IPS-NIHi7 (cell line): ENCODE measurements around the gene GDI1.
"Not testable (repeated sequence)": the region's sequence is repeated elsewhere in the genome, so short reads cannot be mapped to it uniquely, and the experiment has no call there.

Experiments used
- DNase-seq: peaks from one replicate; pipeline ENCODE4 v3.0.0; 2012; ENCODE audit warnings: mixed read lengths; ENCODE audit errors: extremely low spot score

GDI1 gene

DNA sequence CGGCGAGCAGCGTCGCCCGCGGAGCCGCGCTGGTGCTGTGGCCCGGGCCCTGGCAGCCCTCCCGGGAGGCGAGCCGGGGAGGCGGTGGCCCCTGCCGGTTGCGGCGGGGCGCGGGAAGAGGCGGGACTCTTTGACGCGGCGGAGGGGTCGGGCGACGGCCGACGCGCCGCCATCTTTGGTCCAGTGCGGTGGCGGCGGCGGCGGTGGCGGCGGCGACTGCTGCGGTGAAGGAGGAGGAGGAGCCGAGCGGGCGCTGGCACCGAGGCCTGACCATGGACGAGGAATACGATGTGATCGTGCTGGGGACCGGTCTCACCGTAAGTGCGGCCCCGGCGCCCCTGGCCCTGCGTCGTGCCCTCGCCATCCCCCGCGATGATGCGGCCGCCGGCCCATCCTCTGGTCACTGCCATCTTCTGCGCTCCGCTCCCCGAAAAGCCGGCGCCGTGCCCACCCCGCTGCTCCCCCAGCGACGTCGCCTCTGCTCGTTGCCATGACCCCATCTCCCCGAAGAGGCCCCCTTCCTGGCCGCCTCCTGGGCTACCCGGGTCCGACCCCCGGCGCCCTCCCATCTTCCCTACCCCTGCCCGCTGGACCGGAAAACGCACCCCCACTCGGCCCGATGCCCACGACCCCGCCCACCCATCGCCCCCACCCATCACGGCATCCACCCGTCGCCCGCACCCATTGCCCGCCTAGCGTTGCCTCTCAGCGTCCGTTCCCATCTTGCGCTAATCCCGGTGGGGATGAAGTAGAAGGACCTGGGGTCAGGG, at the start of gene GDI1:
GDI1 (plus strand) TSS at position 172 of the 770 bp plus-strand sequence; CDS start at position 273, 101 bp downstream.
- peak; percentile 45 for DNase-seq

DNA sequence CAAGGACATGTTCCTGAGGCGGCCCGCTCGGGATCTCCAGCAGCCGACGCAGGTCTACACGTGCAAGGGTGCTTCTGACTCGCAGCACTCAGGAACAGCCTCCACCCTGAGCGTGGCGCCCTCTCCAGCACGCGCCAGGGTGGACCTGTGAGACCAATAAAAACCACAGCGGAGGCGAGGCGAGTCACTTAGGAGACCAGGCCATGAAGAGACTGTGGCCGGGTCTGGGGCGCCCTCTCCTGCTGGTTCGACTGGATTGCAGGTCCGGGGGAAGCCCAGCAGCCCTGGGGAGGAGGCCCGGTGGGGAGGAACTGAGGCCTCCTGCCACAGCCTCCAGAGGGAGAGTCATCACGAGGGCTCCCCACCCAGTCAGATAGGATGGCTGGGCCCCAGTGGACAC, 48.9 kb upstream of the GDI1 start:
- not testable (repeated sequence) for DNase-seq

DNA sequence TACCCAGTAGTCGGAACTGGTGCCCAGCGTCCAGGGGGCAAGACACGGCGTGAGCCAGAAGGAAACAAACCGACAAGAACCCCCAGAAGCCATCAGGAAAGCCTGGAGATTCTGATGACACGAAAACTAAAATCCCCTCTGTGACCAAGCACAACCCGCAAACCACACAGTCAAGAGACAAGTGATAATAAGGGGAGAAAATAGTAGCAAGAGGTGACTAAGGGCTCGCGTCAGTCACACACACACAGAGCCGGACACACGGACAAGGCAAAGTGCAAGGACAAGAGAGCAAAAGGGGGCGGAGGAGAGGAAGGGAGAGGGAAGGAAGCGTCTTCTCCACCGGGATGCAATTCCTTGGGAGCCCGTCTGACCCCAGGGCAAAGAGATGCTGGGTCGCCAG, 48.3 kb upstream of the GDI1 start:
- not testable (repeated sequence) for DNase-seq

DNA sequence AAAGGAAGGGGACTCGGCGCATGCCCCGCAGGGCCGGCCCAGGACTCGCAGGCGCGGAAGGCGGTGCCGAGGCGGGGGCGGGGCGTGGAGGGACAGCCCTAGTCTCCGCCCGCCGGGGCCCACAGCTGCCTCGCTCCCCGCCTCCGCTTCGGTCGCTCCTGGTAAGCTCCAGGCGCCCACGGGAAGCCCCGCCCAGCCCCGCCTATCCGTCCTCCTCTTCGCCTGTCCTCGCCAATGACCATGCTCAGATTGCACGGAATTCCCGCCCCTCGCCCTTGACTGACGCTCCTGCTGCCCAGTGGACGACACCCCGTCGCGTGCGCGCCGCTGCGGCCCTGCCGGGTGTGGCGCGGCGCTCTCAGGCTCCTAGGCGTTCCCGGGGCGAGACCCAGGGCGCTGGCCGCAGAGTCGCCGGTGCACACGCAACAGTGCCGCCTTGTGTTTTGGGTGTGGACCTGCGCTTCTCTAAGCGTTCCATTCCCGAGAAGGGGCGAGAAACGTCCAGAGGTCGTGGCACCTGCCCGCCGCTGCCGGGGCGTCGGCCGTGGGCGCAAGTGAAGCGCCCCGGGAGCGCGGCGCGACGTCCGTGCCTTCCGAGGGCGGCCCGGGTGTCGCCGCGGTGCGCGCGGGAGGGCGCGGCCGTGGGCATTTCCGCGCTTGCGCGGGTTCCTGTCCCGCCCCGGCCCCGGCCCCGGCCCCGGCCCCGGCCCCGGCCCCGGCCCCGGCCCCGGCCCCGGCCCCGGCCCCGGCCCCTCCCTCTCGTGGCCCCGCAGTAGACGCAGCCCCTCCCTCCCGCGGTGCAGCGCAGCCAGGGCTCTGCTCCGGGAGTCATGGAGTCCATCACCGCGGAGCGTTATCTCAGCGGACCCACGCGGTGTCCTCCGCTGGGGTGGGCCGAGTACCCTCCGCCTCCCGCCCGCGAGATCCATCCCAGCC, 46.9 kb upstream of the GDI1 start:
- not testable (repeated sequence) for DNase-seq

DNA sequence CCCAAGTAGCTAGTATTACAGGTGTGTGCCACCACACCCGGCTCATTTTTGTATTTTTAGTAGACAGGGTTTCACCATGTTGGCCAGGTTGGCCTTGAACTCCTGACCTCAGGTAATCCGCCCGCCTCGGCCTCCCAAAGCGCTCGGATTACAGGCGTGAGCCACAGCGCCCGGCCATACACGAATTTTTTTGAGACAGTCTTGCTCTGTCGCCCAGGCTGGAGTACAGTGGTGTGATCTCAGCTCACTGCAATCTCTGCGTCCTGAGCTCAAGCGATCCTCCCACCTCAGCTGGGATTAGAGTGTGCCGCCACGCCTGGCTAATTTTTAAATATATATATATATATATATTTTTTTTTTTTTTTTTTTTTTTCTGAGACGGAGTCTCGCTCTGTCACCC, 40.6 kb upstream of the GDI1 start:
- not testable (repeated sequence) for DNase-seq

DNA sequence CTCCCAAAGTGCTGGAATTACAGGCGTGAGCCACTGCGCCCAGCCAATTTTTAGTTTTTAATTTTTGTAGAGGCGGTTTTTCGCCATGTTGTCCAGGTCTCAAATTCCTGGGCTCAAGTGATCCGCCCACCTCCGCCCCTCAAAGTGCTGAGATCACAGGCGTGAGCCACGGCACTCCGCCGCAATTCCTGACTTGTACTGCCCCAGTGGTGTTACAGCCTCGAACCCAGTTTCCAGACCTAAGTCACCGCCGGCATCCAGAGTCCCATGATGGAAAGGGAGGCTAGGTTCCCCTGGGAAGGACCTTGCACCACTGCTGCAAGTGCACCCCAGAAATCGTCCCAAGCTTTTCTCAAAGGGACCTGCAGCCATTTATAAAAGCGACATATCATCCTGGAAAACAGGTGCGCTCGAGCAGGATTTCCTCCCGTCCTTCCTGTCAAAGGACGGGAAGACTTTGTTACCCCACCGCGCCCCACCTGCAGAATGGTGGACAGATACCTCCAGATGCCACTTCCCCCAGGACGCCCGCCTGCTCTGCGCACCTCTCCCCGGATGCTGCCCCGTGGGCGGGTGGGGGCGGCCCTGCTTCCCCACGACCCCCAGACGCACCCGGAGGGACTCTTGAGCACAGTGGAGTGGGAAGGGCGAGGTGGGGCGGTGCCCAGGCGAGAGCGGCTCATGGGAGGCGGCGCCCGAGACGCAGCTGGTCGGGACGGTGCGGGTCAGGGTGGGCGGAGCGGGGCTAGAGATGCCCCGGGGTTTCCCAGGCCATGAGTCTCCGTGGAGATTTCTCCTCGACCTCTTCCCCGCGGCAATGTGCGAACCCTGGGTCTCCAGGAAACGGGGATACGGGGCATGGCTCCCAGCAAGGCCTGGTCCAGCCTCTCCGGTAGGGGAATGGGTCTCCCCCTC, 39.7 kb upstream of the GDI1 start:
- DNase-seq = peak; percentile 23

DNA sequence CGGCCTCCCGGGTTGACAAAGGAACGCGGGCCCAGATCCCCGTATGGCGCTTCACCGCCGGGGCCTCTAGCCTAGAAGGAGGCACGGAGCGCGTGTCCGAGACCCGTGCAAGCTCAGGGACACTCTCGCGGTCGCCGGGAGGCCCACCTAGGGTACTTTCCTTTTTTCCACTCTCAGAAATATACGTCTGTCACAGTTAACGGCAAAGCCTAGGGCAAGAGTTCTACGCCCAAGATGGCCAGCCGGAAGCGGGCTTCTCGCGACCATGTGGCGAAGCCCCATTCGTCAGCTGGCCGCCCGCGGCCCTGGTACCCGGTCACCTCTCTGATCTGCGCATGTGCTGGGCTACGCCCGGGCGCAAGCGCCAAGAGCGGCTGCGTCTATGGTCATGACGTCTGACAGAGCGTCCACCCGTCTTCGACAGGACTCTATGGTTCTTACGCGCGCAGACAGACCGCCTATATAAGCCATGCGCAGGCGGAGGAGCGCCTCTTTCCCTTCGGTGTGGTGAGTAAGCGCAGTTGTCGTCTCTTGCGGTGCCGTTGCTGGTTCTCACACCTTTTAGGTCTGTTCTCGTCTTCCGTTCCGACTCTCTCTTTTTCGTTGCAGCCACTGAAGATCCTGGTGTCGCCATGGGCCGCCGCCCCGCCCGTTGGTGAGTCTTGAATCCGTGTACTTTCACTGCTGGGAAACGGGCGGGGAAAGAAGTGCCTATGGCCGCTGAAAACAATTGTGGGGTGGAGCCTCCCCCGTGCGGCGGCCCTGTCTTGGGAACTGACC, 38.9 kb upstream of the GDI1 start, which contains the start of gene RPL10:
RPL10 (plus strand) TSS at position 490 of the 780 bp plus-strand sequence; CDS start at position 633, 143 bp downstream.
- peak; percentile 87 for DNase-seq

DNA sequence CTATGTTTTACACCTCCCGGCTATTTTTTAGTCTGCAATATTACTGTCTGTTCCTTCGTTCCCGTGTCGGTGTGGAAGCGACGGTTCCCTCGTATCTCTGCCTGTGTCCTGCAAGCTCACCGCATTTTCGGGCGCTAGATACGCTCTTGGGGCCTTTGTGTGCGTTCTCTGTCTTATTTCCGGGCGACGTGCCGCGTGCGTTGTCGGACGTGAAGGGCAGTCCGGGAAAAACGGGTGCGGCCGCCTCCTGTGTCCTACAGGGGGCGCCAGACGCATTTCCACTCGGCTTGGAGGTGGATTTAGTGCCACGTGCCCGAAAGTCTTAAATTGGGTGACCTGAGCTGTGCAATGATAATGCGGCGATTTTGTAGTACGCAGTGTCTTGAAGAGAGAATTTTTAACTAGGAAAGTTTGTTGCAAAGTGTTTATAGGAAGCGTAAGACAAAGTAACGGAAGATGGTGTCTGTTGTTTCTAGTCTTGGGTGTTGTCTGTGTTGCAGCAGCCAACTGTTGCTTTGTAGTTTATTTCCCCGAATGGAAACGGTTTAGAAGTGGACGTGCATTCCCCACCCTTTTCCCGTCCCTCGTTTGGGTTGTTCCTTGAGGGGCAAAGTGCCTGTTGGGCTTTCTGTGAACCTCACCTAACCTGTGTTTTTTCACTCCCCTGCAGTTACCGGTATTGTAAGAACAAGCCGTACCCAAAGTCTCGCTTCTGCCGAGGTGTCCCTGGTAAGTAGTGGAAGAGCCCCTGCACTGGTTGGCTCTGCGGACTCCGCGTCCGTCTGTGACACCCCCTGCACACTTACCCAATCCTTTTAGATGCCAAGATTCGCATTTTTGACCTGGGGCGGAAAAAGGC, 38.1 kb upstream of the GDI1 start:
- peak; percentile 17 for DNase-seq

DNA sequence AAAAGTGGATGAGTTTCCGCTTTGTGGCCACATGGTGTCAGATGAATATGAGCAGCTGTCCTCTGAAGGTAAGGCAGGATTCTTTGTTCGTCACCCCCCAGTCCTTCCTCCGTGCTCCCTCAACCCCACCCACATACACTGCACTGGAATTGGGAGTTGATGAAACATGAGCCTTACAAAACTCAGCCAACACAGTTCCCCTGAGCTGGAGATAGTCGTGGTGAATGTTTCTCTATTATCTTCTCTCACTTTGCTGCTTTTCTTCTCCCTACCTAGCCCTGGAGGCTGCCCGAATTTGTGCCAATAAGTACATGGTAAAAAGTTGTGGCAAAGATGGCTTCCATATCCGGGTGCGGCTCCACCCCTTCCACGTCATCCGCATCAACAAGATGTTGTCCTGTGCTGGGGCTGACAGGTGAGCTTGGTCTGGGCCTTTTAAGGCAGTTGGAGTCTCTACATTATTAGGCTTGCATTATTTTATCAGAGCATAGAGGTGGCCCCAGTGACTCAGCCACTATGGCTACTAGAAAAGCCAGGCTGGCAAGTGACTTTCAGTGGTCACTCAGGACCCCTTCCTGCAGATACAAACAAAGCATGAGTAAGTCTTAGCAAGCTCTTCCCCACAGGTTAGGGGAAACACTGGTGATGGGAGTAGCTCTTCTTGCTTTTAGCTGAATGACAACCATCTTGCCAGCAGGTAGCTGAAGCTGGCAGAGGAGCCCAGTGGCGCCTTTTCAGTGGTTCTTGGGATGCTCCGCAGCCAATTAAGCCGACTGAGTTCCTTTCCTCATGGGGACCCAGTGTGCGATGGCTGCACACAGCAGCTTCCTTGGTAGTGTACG, 37.2 kb upstream of the GDI1 start:
- no peak for DNase-seq

DNA sequence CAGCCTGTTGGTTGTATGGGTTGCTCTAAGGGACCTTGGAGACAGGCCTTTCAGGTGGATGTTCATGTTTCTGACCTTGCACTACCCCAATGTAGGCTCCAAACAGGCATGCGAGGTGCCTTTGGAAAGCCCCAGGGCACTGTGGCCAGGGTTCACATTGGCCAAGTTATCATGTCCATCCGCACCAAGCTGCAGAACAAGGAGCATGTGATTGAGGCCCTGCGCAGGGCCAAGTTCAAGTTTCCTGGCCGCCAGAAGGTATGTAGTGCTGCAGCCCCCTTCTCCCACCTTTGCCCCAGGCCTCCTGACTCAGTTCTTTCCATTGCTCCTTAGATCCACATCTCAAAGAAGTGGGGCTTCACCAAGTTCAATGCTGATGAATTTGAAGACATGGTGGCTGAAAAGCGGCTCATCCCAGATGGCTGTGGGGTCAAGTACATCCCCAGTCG, 36.6 kb upstream of the GDI1 start:
- not testable (repeated sequence) for DNase-seq

DNA sequence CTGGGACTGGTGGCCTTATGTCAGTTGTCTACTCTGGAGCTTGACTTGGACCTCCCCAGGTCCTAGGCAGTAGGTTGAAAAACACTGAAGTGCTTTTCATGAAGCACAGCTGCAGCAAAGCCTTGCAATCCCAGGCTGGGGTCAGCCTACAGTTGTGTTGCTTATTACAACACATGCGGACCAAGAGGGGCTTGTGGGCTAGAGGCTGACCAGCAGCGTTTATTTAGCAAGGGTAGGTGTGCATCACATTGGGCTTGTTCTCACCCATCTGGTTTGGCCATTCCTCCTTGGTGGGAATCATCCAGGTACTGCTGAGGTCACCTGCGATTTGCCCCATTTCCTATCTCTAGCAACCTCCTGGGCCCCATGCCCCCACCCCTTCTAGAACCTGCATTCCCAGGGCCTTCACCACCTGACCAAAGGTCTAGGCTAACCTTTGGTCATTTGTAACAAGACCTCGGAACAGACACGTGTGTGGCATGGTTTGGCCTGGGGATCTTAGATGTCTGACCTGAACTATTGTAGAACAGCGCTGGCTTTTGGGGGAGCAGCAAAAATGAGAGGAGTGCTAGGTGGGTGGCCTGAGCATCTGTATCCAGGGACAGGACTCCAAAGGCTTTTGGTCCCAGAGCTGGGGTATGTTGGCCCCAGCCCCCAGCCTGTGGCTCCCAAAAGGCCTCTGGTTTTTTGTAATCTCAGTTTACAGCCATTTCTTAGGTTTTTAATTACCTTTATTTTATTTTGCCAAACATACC, 35.7 kb upstream of the GDI1 start:
- DNase-seq = peak; percentile 12

DNA sequence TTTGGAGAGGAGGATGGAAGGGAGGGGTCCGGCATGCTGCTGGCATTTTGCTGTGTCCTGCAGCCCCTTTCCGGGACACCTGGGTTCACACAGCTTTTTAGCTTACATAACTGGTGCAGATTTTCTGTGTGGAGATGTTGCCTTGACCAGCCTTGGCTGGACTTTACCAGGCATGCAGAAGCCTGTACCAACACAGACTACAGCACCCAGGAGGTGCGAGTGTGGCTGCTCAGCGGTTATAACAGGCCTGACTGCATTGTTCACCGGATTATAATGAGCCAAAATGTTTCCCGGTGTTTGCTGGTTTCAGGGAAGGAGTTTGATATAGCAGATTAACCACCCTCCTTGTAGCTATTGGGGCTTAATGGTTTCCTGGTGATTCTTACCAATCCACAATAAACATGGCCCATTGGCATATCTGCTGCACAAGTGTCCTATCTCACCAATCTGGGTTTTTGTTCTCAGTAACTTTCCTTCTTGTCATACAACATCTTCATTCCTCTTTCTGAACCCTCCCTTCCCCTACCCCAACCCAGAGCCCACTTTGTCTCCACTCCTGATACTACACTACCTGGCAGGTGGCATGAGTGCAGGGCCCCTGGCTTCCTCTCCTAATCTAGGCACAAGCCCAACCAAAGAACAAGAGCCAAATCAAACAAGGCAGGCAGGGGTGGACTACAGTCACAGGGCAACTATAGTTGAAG, 34.9 kb upstream of the GDI1 start:
- DNase-seq = no peak

DNA sequence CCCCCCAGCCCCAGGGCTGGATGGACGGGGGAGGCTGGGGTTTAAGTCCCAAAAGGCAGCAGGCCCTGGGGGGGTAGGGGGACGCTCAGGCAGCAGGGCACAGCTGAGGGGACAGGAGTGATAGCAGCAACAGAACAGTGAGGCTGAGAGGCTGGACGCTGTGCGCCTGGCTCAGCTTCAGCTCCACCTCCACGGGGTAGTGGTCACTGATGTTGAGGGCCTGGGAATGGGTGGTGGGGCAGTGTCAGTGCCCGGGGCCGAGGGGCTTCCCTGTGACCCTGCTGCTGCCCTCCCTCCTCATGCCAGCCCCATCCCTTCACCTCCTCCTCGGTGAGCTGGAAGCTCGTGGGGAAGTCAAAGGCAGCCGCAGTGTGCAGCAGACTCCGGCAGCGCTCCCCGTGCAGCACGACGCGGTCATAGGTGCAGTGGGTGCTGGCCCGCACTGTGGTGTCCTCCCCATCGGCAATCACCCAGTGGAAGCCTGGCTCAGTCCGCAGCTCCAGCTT, 34.3 kb upstream of the GDI1 start:
- no peak for DNase-seq

DNA sequence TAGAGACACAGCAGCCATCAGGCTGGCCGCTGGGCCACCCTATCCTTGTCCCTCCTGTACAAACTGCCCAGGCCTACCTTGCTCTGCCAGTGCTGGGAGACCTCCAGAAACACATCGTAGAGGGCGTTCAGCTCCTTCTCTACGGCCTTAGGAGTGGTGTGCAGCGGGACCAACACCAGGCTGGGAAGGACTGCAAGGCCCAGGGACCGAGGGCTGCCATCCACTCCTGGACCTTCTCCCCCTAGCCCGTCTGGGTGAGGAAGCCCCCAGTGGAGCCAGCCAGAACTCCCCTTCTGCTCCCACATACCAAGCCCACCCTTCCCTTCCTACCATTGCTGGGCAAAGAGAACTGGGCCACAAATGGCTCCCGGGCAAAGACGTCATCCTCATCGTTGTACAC, 33.8 kb upstream of the GDI1 start:
- no peak for DNase-seq

DNA sequence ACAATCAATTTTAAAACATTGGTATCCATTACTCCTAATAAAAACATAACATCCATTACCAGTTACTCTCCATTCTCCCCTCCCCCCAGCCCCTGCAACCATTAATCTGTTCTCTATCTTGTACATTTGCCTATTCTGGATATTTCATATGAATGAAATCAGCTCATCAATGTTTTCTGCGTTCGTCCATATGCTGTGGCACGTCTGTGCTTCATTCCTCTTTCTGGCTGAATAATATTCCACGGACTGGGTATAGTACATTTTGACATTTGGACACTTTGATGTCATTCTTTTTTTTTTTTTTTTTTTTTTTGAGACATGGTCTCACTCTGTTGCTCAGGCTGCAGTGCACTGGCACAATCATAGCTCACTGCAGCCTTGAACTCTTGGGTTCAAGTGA, 33.1 kb upstream of the GDI1 start:
- no peak for DNase-seq

DNA sequence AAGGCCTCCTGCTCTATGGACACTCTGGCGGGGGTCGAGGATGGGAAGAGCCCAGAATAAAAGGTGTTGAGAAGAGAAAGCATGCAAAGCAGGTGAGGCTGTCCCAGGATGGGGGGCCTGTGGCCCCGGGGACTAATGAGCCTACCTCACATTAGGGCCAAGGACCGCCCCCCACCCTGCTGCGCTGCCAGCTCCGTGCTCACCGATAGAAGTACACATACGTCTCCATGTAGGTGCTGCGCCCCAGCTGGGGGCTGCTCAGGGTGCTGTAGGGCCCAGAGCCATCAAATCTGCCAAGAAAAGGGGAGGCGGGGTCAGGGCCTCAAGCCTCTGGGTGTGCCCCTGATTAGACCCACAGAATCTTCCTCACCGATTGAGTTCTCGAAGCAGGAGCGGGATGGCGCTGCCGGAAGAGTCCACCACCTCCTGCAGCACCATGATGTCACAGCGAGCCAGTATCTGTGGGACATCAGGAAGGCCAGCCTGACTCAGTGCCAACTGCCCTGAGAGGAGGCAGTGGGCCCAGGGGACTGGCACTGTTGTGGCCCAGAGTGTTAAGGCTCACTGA, 32.2 kb upstream of the GDI1 start:
- no peak for DNase-seq
